ENCODE measurements around the gene RXRA.

Gene RXRA

GRCh38 chr9:134369416-134370212, 43.4 kb downstream of the RXRA start:
- DNase-seq (ENCODE audit: low read depth), result no peak

DNA sequence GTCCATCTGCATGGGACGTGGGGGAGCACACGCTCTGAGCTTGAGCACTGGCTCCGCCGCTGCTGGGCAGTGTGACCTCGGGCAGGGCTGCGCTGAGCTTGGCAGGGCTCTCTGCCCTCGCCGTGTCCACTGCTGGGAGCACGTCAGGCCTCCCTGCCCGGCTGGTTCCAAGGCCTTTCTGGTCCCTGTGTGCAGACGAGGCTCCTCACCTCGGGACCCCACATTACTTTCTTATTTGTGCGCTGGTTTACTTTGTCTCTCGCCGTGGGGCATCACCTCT, 43.9 kb downstream of the RXRA start:
- DNase-seq (ENCODE audit: low read depth), result no peak

GRCh38 chr9:134370638-134371037, 44.4 kb downstream of the RXRA start:
- no peak for DNase-seq (ENCODE audit: low read depth)

GRCh38 chr9:134371731-134372130, 45.5 kb downstream of the RXRA start:
- DNase-seq (ENCODE audit: low read depth), result no peak

DNA sequence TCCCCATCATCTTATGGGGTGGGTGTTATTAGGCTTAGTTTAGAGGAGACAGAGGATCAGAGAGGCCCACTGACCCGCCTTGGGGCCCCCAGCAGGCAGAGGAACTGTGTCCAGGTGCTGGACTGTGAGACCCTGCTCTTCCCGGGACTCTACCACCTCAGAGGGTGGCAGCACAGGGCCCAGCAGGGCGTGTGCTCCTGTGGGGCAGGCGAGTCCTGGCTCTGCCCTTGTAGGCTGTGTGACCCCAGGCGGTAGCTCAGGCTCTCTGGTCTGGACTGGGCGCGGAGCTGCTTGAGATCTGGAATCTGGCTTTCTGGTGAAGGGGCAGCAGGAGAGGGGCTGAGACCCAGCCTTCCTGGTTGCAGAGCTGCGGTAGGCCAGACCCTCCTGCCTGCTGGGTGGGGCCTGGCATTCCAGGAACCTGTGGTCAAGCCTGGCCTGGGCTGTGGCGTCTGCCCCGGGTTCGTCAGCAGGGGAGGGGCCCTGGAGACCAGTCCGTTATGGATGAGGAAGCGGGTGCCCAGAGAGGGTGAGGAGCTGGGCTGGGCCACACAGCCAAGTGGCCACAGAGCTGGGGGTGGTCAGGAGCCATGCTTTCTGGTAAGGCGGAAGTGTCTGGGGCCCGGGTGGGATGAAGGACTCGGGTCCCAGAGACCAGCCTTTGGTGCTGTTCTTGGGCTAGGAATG, 46.5 kb downstream of the RXRA start:
- DNase-seq (ENCODE audit: low read depth), result no peak

- no peak for DNase-seq (ENCODE audit: low read depth)
Measured at GRCh38 chr9:134373269-134373668, 47.0 kb downstream of the RXRA start.

- DNase-seq (ENCODE audit: low read depth), result no peak
Measured at GRCh38 chr9:134373953-134374300, 47.7 kb downstream of the RXRA start.

- no peak for DNase-seq (ENCODE audit: low read depth)
Measured at GRCh38 chr9:134374301-134375010, 48.2 kb downstream of the RXRA start.

DNA sequence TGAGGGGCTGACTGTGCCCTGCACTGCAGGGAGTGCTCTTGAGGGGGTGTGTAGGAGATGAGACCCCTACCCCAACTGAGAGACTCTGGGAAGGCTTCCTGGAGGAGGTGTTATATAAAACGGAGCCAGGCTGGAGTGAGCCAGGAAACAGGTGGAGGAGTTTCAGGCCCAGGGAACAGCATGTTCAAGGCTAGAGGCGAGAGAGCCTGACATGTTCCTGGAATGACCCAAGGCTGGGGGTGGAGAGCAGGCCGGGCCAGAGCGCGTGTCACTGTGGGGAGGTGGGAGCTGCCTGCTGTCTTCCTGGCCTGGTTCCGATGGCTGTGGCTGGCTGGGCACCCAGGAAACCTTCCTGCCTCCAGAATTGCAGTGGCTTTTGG, 48.7 kb downstream of the RXRA start:
- no peak for DNase-seq (ENCODE audit: low read depth)

DNA sequence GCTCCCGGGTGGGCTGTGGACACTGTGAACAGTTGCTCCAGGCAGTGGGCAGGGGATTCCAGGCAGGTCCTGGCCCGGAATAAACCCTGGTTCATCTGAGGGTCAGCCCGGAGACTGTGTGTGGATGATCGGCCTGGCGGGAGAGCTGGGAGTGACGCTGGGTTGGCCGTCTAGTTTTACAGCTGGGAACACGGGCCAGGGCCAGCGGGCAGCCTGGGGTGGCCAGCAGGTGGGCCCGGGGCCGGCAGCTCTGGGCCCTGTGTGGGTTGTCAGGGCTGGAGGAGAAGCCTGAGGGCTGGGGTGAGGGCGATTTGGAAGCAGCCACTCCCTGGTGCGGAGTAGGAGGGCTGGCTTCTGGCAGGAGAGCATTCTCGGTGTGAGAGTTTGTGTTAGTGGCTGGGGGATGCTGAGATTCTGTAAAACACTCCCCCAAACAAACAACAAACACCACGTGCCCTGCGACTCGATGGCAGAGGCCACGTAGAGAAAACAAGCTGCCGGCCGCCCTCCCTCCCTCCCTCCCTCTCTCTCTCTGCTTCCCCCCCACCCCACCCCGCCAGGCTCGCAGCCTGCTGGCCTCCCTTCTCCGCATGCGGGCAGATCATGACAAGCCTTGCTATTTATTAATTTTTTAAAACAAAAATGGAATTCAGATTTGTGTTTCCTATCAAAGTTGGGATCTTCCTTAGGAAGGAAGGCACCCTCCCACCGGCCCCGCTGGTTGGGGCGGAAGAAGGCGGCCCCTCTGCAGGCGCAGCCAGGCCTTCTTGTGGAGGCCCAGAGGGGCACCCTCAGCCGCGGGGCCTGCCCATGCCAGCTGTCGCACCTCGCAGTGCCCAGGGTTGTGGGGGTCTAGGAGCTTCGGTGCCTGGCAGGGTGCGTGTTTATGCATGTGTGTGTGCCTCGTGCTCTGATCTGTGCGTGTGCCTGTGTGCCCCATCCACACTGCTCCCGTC, 49.5 kb downstream of the RXRA start:
- no peak for DNase-seq (ENCODE audit: low read depth)

DNA sequence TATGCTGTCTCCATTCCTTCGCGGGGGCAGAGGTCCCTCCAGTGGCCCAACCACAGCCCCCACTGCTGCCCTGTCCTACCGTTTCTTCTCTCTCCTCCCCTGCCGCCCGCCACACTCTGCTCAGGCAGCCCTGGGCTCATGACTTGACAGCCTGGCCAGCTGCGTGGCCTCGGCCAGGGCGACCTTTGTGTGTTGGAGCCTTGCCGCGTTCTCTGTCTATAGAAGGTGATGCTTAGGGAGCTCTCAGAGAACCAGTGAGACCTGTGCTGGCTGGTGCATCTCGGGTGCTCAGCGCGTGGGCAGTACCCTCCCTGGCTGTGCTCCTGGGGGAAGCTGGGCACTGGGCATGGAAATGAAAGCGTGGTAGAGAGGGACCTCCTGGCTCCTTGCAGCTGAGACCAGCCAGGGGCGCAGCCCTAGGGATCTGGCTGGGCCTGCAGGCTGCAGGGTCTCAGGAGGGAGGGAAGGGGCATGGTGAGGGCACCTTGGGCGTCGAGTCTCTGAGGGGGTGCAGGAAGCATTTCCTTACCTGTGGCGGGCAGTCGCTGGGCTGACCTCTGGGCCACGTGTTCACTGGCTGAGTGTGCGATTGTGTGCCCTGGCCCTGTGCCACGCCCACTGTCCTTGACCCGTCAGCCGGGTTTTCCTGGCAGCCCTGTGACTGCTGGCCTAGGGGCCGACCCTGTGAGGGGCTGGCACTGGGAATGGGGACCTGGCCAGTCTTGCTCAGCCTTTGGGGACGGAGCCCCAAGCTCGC, 50.3 kb downstream of the RXRA start:
- no peak for DNase-seq (ENCODE audit: low read depth)

DNA sequence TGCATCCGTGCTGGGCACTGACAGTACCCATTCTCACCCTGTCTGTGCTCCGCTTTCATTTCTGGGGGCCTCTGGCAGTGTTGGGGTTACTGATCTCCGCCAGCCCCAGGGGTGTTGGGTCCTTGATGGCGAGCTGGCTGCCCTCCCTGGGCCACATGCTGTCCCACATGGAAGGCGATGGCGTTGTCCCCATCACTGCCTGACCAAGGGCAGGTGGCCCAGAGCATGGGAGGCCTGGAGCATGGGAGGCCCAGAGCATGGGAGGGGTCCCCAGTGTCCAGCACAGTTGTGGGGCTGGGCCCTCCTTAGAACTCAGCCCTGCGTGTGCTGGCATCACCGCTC, 50.9 kb downstream of the RXRA start:
- no peak for DNase-seq (ENCODE audit: low read depth)

GRCh38 chr9:134377976-134378375, 51.7 kb downstream of the RXRA start:
- no peak for DNase-seq (ENCODE audit: low read depth)

DNA sequence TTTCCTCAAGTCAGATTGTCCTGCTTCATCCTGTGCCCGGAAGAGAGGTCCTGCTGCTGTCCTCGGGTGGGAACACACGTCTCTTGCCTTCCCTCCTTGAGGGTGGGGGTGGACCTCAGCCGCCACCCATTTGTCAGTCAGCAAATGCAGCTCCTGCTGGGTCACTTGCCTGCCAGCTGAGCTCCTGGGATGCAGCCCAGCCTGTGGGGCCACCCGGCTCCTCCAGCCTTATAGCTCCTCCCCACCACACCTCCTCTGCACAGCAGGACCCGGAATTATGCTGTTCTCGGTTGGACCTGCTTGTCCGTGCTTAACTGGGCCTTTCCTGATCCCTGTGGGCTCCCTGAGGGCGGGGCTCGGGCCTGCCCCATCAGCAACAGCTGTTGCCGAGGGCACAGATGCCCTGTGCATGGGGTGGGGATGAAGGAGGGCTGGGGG, 52.7 kb downstream of the RXRA start:
- DNase-seq (ENCODE audit: low read depth), result no peak

DNA sequence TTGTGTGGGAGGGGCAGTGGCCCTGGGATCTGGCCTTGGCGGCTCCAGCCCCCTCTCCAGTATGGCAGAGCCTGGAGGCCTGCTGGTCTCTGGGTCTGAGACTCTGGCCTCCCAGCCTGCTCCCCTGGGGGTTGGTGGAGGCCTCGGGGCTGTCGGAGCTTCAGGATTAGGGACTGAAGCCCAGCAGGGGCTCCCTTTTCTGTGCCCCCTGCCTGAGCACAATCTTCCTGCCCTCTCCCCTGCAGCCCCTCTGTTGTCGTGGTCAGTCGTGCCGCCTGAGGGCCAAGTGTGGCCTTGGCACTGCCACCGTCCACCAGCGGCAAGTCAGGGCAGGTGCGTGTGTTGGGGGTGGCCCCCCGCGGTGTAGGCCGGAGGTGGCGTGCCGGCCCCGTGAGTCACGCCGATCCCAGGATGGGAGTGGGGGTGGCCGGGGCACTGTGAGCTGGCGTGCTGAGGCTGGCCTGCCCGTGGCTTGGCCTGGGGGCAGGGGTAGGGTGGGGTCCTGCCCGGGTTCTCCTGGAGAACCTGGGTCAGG, 53.6 kb downstream of the RXRA start:
- no peak for DNase-seq (ENCODE audit: low read depth)

- no peak for DNase-seq (ENCODE audit: low read depth)
Measured at GRCh38 chr9:134380542-134381271, 54.5 kb downstream of the RXRA start.

GRCh38 chr9:134381272-134381661, 55.0 kb downstream of the RXRA start:
- DNase-seq (ENCODE audit: low read depth), result no peak

DNA sequence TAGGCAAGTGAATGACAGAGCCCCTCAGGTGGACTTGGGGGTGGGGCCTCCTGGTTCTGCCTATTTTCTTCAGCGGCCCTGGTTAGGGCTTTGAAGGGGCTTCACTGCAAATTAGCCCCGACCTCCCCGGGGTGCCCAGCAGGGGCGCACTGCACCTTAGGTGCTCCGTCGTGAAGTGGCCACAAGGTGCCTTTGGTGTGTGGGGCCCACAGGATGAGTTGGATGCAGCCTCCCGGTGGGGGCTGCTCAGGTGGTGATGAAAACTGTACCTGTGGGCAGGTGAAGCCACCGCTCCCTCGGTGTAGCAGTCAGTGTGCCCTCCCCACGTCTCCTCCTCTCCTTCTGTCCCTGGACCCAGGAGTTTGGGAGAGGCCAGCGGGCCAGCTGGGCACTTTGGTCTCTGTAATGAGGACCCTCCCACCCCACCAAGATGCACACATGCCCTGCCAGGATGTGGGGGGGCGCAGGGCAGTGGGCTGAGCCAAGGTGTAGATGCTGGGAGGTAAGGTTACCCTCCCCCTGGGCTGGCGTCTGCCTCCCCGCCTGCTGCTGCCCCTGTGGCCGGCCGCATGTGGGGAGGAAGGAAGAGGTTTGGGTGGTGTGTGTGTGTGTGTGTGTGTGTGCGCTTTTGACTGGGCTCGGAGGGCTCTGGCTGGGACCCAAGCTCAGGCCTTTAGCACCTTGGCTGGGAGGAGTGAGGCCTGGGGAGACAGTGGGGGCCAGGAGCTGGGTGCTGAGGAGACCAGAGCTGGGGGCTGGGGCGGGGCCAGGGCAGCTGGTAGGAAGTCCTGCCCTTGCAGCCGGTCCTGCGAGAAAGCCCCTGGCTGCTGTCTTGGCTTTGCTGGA, 55.6 kb downstream of the RXRA start:
- no peak for DNase-seq (ENCODE audit: low read depth)

GRCh38 chr9:134382733-134383132, 56.5 kb downstream of the RXRA start:
- no peak for DNase-seq (ENCODE audit: low read depth)

DNA sequence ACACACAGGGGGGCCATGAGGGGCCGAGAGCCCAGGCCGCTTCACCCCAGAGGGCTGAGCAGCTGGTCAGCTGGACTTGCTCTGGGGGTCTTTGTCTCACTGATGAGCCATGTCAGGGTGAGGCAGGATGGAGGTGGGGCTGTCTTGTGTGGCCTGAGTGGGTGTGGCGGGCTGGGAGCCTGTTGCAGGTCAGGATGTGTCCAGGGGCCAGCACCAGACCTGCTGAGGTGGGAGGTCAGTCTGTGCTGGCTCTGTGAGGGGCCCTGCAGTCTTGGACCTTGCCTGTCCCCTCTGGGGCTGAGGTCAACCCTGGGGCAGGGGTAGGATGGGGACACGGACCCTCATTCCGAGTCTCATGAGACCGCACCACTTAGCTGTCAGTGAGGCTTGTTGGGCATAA, 56.9 kb downstream of the RXRA start:
- DNase-seq (ENCODE audit: low read depth), result no peak

Measured in GM04503 (cell line).